ENCODE results near the gene HSF2. TPM values are rescaled to one million over a fixed set of nuclear protein-coding genes. Genes with fewer than 3 reads are reported as not detected.
"Not testable (repeated sequence)": the region's sequence is repeated elsewhere in the genome, so short reads cannot be mapped to it uniquely, and the experiment has no call there.

HSF2 gene
- total RNA-seq, 1 donor from 2014 or later = 16.8 TPM

DNA sequence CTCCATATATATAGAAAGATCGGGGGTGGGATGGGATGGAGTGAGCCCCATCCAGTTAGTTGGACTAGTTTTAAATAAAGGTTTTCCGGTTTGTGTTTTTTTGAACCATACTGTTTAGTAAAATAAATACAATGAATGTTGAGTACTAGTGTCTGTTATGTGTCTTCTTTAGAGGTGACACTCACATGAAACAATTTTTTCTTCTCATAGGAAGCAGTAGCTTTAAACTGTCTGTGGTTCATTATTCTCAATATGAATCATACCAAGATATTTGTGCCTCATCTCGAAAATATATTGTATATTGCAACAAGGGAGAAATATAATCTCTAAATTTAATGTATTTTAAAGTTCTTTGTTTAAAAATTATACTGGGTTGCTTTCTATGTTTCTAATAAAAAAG, 33.4 kb downstream of the HSF2 start:
- intact Hi-C loops (cut with DNase I) = no loop called here
- DNase-seq (ENCODE audit: low spot score) = no peak

DNA sequence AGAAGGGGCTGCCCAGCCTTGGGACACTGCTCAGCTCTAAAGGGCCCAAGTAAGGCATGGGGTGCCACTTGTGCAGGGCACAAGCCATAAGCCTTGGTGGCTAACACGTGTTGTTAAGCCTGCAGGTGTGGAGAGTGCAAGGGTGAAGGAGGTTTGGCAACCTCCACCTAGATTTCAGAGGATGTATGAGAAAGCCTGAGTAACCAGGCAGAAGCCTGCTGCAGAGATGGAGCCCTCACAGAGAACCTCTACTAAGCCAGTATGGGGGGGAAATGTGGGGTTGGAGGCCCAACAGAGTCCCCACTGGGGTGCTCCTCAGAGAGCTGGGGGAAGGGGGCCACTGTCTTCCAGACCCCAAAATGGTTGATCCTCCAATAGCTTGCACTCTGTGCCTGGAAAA, 39.5 kb downstream of the HSF2 start:
- DNase-seq (ENCODE audit: low spot score) = no peak
- intact Hi-C loops (cut with DNase I) = no loop called here

DNA sequence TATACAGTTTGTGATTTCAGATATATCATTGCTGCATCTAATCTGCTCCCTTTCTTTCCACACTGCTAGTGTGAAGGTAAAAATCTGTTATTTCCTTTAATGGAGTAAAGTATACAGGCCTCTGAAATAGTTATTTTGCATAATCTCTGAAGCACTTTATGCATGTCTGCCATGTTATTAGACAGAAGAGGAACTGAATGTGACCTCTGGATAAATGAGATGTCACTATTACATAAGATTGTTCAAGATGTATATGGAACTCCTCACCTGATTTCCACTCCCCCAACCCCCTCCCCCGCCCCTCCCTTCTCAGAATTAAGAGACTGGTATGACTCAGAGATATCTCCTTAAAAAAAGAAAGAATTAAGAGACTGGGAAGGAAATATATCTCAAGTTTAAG, 45.8 kb downstream of the HSF2 start:
- intact Hi-C loops (cut with DNase I) = no loop called here
- no peak for DNase-seq (ENCODE audit: low spot score)

DNA sequence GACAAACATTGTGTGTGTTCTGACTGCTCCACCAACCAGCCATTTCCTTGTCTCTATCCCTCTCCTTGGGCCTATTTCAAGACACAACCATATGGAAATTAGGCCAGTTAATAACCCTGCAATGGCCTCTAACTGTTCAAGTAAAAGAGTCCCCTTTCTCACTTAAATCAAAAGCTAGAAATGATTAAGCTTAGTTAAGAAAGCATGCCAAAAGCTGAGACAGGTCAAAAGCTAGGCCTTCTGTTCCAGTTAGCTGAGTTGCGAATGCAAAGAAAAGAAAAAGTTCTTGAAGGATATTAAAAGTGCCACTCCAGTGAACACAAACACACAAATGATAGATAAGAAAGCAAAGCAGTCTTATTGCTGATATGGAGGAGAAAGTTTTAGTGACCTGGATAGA, 49.6 kb downstream of the HSF2 start:
- no peak for DNase-seq (ENCODE audit: low spot score)
- intact Hi-C loops (cut with DNase I) = no loop called here

DNA sequence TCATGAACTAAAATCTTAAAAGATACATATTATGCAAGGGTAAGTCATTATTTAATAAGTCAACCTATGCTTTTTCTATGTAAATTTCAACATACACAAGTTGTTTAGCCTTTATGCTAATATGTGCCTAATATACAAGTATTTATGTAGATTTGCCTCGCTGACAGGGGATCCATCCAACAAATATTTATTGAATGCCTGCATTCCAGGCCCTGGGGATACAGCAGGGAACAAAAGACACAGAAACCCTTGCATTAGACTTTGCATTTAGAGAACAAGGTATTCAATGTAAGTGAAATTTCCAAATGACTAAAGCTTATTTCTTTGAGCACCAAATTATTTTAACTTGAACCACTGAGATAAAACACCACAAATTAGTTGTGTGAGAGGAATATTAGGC, 53.1 kb downstream of the HSF2 start:
- intact Hi-C loops (cut with DNase I) = no loop called here
- DNase-seq (ENCODE audit: low spot score) = no peak

DNA sequence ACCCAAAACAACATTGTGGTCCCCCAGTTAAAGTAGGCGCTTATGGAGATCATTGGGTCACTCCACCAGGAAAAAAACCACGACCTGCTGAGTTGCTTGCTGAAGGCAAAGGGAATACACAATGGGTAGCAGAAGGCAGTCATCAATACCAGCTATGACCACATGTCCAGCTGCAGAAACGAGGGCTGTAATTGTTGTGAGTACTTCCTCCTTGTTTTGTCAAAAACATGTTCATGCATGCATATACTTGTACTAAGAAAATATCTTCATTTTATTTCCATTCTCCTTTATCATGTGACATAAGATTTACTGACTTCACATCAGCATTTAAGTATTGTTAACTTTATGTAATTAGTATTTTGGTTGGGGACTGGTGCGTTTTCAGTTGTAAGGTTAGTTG, 55.2 kb downstream of the HSF2 start:
- DNase-seq (ENCODE audit: low spot score) = no peak
- intact Hi-C loops (cut with DNase I) = no loop called here

DNA sequence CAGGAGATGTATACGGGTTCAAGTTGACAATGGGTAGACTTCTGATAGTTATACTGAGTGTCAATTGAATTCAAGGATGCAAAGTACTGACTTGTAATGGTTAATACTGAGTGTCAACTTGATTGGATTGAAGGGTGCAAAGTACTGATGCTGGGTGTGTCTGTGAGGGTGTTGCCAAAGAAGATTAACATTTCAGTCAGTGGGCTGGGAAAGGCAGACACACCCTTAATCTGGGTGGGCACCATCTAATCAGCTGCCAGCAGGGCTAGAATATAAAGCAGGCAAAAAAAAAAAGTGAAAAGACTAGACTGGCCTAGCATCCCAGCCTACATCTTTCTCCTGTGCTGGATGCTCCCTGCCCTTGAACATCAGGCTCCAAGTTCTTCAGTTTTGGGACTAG, 55.7 kb downstream of the HSF2 start:
- DNase-seq (ENCODE audit: low spot score); intact Hi-C loops (cut with DNase I): not testable (repeated sequence)

DNA sequence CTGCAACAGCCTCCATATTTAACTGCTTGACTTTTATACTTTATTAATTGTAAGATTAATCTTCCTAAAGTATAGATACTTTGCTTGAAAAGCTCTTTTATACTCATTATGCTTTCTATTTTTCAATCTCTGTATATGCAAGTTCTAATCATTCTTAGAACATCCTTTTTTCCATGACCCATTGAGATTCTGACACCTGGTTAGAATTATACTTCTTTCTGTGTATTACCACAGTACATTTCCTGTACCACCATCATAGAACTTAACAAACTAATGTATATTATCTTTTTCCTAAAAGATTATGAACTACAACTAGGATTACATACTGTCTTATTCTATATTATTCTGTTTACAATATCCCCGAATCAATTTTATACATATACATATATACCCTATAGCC, 58.6 kb downstream of the HSF2 start:
- intact Hi-C loops (cut with DNase I) = no loop called here
- DNase-seq (ENCODE audit: low spot score) = no peak

DNA sequence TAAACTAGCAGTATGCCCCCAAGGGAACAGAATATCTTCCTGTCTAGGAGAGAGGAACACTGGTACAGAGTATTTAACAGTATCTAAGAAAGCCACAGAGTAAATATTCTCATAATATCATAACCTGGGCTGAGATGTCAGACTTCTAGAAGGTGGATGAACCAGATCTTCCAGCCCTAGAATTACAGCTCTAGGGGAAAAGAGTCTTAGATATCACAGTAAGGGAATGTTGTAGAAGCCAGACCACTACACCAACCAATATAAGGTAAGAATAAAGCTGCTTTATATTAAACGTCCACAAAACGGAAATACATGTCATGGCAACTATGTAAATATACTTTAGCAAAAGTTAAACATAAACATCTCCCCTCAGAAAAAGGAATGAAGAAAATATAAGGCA, 59.8 kb downstream of the HSF2 start:
- intact Hi-C loops (cut with DNase I) = no loop called here
- DNase-seq (ENCODE audit: low spot score) = no peak

DNA sequence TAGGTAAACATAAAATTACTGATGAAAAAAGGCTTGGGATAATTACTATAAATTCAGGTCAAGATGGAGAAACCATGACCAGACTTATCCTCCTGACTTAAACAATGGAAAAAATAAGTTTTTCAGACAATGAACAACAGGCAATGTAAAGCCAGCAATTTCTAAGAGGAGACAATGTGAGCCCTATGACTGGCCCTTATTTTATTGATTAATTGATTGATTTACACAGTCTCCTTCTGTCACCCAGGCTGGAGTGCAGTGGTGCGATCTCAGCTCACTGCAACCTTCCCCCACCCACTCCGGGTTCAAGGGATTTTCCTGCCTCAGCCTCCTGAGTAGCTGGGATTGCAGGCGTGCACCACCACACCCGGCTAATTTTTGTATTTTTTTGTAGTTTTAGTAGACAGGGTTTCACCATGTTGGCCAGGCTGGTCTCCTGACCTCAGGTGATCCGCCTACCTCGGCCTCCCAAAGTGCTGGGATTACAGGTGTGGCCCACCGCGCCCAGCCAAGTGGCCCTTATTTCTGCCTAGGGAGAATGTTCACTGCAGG, 60.5 kb downstream of the HSF2 start:
- intact Hi-C loops (cut with DNase I); DNase-seq (ENCODE audit: low spot score): not testable (repeated sequence)

DNA sequence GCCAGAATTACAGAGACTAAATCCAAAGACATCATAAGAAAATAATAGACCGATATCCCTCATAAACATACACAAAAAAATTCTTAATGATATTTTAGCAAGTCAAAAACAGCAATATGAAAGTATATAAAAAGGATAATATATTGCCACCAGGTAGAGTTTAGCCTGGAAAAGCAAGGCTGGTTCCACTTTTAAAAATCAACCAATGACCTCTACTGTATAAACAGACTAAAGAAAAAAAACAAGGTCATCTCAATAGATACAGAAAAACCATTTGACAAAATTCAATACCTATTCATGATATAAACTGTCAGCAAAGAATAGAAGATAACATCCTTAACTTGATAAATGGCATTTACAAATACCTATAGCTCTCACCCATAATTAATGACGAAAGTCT, 62.4 kb downstream of the HSF2 start:
- intact Hi-C loops (cut with DNase I) = no loop called here
- no peak for DNase-seq (ENCODE audit: low spot score)

DNA sequence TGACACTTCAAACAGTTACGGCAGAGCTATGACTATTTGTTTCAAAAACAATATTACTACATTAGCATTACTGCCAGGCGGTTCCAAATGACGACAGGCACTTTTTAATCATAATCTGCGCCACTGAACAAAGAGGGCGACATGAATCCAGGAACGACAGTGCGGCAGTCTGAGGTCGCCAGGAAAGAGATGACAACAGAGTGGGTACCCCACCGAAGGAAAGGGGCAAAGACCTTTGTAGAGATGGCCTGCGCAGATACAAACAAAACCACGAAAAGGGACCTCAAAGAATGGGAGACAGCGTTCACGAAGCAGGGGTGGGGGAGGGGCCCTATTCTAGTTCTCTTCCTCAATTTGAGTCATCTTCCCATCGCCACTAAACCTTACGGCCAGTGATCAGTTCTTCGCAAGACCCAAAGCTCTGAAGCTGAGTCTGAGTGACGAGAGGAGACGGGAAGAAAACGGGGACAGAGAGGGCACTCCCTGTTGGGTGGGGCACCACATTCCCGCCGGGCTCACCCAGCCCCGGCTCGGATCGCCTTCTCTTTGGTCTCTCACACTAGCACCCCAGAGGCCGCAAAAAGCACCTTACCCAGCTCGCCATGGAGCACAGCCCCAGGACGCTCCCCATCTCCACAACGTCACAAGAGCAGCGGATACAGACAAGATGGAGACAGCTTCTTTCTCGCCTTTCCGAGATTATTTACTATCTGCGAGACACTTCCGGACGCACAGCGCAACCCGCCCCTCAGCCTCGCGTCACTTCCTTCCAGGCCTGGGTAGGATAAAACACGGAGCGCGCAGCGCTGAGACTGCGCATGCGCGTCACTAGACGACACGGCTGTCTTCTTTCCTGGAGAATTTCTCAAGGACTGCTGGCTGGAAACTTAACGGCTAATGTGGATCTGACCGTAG, 71.9 kb downstream of the HSF2 start, which contains the start of gene SERINC1:
TSS of gene SERINC1 (minus strand) at position 701 of the 915 bp plus-strand sequence. CDS start at position 631, 70 bp downstream.
- peak; percentile 97 for DNase-seq (ENCODE audit: low spot score)
- intact Hi-C loops (cut with DNase I) = loop anchor here (1.0 kb wide), 1 partner anchor 72 kb away; the partner anchor contains the start of gene HSF2

DNA sequence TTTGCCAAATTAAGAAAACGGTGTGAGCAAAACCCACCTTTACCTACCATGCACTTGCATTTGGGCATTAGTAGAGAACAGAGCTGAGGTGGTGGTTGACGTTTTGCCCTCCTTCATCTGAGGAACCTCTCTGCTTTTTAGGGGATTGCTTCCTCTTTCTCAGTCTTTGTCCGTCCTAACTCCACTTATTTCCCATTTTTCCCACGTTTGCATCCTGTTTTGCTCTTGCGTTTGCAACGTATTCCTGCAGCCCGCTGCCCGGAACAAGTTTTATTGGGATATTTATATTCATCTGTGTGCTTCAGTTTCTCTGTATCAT, 72.5 kb downstream of the HSF2 start:
- intact Hi-C loops (cut with DNase I) = no loop called here
- DNase-seq (ENCODE audit: low spot score) = no peak

DNA sequence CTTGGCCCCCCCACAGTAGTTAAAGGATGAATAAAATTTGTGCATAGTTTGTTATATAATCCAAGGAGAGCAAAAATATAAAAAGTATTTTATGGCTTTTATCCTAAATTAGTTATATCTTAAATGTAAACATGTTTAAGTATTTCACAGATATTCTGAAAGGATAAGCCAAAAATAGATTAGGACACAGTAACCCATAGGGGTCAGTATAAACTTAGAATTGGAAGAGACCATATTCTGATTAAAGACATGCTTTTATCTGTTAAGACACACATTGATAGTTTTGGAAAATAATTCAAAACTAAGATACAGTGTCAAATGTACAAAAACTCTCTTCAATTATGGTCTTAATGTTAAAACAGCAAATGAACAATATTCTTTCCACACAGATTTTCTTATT, 76.7 kb downstream of the HSF2 start:
- intact Hi-C loops (cut with DNase I) = no loop called here
- no peak for DNase-seq (ENCODE audit: low spot score)

DNA sequence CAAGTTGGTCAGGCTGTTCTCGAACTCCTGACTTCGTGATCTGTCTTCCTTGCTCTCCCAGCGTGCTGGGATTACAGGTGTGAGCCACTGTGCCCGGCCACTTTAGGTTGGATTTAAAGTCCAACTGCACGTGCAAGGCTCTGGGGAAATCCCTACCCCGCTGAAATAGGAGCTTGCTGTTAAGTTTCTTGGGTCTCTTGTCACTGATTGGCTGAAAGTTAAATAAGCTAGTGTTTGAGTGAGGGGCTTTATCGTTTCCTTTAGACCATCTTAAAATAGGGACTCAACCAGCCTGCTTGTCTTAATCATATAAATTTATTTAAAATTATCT, 83.3 kb downstream of the HSF2 start:
- intact Hi-C loops (cut with DNase I) = no loop called here

More for the DNA sequence above, 83.3 kb downstream of the HSF2 start:
- no peak for DNase-seq (ENCODE audit: low spot score)

Other genes with a start within 250 kb of the HSF2 start
- gene SERINC1, start 72.2 kb downstream of the HSF2 start, total RNA-seq = 192 TPM
- 0.38 TPM for gene PKIB, start 210.8 kb downstream of the HSF2 start, total RNA-seq